GM12801 (cell line): ENCODE data around the gene MCEE.

Experiments used
- TF ChIP-seq, protein P1 (sequence below): IDR thresholded peaks from one replicate; pipeline ENCODE4 v1.5.1; 2011; ENCODE audit warnings: control low read depth; ENCODE audit not compliant: insufficient read length; ENCODE audit errors: extremely low read depth

The MCEE gene

DNA sequence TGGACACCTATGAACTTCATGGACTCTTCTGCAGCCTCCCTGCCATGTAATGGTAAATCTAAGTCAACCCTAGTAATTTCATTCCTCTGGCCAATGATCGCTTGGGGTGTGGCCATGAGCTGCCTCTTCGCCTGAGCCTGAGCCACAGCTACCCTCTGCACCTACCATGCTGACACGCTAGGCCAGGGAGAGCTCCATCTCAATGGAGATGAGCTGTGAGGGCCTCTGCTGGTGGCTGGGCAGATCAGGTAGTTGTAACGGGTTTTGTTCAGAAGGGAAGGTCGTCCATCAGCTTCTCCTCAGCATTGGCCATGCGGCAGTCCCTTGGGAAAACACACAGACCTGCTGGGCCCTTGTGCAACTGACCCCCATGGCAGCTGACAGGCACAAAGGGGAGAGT lies 24.8 kb upstream of the MCEE start:
- TF ChIP-seq, protein P1, sequence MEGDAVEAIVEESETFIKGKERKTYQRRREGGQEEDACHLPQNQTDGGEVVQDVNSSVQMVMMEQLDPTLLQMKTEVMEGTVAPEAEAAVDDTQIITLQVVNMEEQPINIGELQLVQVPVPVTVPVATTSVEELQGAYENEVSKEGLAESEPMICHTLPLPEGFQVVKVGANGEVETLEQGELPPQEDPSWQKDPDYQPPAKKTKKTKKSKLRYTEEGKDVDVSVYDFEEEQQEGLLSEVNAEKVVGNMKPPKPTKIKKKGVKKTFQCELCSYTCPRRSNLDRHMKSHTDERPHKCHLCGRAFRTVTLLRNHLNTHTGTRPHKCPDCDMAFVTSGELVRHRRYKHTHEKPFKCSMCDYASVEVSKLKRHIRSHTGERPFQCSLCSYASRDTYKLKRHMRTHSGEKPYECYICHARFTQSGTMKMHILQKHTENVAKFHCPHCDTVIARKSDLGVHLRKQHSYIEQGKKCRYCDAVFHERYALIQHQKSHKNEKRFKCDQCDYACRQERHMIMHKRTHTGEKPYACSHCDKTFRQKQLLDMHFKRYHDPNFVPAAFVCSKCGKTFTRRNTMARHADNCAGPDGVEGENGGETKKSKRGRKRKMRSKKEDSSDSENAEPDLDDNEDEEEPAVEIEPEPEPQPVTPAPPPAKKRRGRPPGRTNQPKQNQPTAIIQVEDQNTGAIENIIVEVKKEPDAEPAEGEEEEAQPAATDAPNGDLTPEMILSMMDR = no peak

DNA sequence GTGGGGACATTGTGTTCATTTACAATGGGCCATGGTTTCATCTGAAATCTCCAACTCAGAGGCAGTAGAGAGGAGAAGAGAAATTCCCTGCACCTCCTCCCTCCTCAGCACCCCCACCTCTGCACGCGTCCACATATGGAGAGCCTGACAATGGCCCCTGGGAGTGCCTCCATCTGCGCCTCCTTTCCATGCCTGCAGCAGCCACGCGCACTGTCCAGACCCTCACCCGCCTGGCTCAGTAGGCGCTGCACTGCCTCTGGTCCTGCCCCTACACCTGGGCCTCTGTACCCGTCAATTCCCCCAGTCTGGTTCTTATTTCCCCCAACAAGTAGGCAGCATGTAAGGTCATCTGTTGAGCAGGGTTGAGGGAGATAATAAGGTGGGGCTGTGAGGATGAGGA lies 24.2 kb upstream of the MCEE start:
- TF ChIP-seq, protein P1 = no peak

DNA sequence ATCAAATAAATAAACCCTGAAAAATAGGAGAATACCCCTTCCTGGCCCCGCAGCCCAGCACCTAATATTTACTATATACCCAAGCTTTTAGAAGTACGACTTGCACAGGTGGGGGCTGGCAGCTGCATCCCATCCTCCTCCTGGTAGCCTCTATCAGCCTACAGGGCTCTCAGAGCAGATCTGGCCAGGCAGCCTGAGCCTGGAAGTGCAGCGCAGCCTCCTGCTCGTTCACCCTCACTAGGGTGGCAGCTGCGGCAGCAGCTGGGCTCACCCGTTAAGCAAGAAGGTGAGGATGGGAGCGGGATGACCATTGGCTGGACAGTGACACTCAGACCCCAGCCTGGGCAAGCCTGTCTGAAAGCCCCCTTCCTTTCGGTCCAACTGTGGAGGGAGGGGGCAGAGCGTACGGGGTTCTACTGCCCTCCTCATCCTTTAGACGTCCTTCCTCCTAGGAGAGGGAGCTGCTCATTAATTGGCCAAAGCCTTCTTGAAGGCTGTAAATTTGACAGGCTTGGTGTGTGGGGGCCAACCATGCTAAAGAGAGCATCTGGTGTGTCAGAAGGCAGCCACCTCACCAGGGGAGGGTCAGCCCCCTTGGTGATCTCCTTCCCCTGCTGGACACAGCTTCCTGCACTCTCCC lies 23.7 kb upstream of the MCEE start:
- TF ChIP-seq, protein P1 = no peak

DNA sequence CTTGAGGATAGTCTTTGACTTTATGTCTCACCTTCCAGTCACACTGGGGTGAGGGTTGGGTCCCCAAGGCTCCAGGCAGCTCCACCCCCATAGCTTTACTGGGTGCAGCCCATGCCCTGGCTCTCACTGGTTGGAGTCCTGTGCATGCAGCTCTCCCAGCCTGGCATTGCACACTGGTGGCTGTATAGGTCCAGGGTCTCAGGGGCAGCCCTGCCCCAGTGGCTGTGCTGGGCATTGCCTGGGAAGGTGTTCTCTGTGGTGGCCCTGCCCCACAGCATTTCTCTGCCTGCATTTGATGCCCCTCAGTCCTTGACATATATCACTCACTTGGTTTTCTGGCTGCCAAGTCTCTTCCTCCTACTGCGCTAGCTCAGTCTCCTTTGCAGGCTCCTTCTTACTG lies 21.6 kb upstream of the MCEE start:
- TF ChIP-seq, protein P1 = no peak

DNA sequence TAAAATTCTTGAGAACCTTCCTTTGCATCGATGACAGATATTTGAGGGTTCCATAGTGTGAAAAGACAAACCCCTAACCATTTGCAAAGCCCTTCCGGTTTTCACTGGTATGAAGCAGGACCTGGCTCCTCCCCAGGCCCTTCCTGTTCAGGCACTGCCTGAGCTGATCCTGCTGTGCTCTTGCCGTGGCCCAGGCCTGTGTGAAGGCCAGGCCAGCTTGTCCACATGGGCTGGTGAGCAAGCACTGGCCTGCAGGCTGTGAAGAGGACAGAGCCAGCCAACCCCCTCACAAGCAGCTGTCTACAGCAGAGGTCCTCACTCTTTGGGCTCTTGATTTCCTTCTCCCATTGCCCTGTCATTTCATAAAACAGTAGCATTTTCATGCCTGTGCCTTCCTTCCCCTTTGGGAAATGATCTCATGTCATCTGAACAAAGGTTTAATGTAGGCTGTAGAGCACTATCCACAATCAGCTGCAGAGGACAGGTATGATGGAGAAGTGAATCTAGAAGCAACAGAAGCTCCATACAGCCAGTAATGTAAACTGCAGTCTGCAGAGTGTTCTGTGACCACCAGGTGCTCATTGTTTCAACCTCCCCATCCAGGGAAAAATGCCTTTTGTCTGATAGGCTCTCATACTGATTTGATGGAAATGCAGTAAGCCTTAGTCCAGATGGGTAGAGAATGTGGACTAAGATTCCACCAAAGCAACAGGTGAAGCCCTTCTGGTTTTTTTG lies 20.2 kb upstream of the MCEE start:
- TF ChIP-seq, protein P1 = no peak

DNA sequence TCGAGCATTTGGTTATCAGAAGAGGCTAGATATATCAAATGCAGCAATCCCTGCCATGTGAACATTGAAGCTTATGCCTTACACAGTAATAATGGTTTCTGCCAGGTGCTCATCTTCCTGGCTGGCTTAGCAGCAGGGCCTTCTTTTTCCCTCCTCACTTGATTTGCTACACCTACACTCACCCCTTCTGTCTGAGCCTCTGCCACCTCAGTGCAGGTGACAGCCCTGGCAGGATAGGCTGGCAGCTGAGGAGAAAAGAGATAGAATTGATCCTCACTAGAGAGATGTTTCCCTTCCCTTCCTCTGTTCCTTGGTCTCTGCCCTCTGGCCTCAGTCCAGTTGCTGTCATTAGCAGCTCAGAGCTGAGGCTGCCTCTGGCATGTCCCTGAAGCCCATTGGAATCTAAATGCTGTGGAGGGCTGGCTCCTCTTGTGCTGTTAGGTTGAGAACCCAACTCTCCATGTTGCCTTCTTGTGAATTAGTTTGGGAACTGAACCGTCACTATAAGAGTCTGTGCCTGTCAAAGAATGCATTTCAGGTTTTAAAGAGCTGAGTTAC lies 18.6 kb upstream of the MCEE start:
- TF ChIP-seq, protein P1 = no peak

DNA sequence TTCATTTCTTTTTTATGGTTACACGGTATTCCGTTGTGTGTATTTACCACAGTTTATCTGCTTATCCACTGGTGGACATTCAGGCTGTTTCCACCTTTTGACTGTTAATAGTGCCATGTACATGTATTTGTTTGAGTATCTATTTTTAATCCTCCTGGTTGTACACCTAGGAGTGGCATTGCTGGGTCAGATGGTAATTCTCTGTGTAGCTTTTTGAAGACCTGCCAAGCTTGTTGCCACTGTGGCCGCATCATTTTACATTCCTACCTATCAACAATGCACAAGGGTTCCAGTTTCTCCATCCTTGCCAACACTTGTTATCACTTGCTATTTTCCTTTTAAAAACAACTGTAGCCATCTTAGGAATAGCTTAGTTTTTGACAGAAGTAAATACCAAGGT lies 13.8 kb upstream of the MCEE start:
- TF ChIP-seq, protein P1 = no peak
